IPS-NIHi7 (cell line): ENCODE results near the gene GNG14.
"Not testable (repeated sequence)": the region's sequence is repeated elsewhere in the genome, so short reads cannot be mapped to it uniquely, and the experiment has no call there.

ENCODE experiments used
- DNase-seq: peaks from one replicate; pipeline ENCODE4 v3.0.0; 2012; ENCODE audit warnings: mixed read lengths; ENCODE audit errors: extremely low spot score

The GNG14 gene

DNA sequence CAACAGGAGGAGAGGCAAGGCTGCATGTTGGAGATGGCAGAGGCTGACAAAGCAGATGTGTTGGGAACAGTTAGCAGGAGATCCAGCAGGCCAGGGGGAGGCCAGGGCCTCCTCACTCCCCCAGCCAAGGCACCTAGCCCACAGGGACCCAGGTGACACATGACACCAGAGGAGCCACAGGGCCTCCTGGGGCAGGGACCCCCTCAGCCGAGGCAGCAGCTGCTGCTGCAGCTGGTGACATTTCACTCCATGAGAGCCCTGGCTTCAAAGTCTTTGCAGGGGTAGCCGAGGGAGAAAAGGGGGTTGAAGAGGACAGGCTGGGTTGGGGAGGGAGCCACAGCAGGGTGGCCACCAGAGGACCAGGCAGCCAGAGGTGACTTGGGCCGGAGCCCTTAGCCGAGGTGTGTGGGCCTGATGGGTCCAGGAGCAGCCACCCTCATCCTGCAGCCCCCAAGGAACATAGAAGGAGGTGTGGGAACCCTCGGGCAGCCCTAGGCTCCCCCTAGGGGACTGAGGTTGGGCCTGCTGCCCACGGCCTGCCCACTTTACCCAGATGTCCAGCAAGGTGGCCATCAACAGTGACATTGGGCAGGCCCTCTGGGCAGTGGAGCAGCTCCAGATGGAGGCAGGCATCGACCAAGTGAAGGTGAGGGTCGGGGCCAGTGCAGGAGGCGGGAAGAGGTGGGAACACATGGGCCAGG, at the start of gene GNG14:
Gene GNG14, plus strand, starts transcription at position 503 of the 701 bp plus-strand sequence. Its CDS starts 51 bp downstream, at position 554.
- DNase-seq: no peak

DNA sequence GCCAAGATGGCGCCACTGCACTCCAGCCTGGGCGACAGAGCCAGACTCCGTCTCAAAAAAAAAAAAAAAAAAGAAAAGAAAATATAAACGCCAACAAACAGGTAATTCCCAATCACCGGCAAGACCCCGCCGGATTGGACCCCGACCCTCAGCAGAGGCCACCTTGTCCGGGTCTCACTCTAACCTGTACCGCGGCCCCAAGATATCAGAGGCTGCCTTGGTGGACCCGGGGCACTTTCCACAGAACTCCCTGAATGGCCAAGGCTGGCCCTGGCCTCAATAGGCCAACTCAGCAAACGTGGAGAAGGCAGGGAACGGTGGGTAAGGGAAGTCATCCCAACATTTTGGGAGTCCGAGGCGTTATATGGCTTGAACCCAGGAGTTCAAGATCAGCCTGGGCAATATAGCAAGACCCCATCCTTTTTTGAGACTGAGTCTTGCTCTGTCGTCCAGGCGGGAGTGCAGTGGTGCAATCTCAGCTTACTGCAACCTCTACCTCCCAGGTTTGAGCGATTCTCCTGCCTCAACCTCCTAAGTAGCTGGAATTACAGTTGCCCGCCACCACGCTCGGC, 49.1 kb upstream of the GNG14 start:
- no peak for DNase-seq

DNA sequence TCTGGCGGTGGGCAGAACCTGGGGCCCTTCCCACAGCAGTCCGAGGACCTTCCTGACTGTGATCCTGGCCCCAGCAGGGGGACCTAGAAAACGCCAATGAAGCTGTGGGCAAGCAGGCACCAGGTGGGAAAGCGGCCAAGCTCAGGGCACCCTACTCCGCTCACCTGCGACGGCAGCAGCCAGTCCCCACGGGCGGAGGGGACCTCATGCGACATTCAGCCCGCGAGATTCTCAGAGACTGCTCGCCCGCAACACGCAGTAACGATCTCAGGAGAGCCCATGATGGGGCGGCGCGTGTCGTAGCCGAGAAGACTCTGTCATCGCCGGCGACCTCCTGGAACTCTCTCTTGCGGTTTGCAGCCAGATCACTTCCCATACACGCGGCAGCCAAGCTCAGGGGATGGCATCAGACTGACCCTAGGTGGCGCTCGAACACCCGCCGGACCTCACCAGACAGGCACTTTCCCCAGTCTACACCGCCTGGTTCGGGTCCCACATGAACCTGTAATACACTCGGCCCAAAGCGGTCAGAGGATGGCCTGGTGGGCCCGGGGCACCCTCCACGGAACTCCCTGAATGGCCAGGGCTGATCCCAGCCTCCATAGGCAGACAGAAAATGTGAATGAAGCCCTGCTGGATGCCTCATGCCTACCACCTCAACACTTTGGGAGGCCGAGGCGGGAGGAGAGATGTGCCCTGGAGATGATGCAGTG, 47.7 kb upstream of the GNG14 start:
- DNase-seq: peak; percentile 93

DNA sequence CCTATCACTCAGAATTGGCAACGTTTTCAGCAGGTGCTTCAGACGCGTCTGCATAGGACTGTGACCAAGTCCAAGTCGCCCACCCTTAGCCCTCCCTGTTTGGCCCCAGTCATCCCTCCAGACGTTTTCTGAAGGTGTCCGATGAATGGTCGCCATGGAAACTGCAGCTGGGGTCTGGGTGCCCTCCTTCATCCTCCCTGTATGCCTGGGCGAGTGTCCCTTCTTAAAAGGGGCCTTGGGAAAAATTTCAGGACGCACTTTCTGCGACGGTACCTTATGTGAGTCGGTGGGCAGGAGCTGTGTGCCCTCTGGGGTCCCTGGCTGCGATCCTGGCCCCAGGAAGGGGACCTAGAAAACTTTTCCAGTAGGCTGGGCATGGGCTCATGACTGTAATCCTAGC, 46.3 kb upstream of the GNG14 start:
- DNase-seq: no peak

DNA sequence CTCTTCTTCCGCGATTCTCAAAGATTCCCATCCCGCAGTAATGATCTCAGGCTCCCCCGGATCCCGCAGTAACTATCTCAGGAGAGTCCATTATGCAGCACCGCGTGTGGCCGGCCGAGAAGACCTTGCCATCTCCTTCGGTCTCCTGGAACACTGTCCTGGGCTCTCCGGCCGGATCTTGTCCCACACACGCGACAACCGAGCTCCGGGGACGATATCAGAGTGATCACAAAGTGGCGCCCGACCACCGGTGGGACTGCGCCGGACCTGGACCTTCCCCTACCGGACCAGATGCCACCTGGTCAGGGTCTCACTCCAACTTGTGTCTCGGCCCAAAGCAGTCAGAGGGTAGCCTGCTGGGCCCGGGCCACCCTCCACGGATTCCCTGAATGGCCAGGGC, 45.3 kb upstream of the GNG14 start:
- DNase-seq: no peak

DNA sequence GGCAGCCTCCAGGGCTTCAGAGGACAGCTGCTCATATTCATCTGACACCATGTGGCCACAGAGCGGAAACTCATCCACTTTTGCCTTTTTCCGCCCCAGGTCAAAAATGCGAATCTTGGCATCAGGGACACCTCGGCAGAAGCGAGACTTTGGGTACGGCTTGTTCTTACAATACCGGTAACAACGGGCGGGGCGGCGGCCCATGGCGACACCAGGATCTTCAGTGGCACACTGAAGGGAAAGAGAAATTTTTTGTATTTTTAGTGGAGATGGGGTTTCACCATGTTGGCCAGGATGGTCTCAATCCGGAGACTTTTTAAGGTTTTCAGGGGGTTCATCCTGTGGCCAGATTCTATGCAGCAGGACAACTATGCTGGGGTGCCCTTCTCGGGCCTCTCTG, 44.1 kb upstream of the GNG14 start:
- DNase-seq: not testable (repeated sequence)

DNA sequence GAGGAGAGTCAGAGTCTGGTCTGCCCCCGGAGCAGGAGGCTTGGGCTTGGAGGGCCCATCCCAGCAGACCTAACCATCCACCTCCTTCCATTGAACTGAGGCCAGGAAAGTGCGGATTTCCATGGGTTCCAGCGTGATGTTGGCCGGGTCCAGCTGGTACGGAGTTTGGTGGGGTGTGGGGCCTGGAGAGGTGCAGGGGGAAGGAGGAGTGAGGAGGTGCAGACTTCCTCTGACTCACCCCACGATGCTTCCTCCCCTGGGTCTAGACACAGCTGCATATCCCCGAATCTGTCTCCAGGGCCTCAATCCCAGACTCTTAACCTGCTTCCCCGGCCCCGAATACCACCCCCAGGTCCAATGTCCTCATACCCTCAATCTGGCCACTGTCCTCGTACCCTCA, 41.2 kb upstream of the GNG14 start:
- DNase-seq: no peak

DNA sequence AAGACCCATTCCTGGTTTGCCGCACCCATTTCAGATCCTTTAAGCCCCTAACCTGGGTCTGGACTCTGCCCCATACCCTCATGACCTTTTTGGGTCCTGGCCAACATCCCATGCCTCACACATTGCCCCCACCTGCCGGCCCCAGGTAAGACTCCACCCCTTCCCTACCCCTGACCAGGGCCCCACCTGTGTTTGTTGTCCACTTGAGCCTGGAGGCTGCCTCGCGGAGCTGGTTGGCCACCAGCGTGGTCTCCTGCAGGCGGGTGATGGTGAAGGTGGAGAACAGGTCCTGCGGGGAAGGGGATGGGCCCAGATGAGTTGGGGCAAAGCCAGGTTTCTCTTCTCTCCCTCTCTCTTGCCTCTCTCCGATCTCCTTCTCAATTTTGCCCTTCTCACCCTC, 40.8 kb upstream of the GNG14 start:
- no peak for DNase-seq

DNA sequence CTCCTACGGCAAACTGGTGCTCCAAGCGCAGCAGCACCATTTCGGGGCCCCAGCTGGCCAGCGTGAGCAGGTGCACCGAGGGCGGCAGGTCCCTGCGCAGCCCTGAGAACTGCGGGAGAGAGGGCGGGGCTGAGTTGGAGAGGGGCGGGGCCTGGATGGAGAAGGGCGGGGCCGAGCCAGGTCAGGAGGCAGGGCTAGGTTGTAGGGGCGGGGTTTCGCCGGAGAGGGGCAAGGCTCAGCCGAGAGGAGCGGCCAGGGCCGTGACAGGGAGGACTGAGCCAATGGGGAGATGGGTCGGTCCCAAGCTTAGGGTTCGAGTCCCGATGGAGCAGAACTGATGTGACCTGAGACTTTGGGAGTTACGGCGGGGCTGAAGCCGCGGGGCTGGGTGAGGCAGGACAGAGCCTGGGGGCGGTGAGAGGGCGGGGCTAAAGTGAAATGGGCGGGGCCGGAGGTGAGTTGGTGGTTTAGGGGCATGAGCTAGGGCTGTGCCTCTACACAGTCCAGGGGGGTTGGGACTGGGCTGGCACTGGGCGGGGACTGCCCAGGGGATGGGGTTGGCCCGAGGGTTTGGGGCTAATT, 40.2 kb upstream of the GNG14 start:
- peak; percentile 94 for DNase-seq

DNA sequence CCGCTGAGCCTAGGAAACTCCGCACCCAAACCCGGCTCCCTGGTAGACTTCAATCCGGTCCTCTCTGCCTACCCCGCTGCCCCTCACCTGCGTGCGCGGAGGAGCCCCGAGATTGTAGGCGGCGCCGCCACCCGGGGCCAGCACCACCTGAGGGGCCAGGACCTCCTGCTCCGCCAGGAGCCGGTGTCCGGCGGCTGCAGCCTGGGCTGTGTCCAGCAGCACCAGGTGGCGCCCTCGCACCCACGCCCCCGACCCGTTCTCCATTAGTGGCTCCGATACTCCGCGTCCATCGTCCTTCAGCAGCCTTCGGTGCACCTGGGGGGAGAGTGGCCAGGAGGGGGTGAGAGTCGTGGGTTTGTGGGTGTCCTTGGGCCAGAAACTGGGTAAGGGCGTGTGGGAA, 39.7 kb upstream of the GNG14 start:
- peak; percentile 76 for DNase-seq

DNA sequence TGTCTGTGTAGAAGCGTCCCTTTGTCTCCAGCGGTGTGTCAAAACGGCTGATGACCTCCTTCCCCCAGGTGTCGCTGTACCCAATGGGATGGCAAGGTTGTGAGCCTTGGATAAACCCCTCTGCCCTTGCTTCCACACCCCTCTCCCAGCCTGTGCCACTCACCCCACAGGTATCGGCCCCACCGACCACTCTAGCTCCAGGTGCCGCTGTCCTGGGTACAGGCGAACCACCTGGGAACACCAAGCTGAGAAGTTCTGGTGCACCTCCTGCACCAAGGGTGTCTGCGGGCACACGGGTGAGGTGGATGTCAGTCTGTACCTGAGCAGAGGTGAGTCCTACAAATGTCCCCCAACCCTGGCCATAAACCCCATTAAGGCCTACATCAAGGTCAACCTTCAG, 37.9 kb upstream of the GNG14 start:
- no peak for DNase-seq

DNA sequence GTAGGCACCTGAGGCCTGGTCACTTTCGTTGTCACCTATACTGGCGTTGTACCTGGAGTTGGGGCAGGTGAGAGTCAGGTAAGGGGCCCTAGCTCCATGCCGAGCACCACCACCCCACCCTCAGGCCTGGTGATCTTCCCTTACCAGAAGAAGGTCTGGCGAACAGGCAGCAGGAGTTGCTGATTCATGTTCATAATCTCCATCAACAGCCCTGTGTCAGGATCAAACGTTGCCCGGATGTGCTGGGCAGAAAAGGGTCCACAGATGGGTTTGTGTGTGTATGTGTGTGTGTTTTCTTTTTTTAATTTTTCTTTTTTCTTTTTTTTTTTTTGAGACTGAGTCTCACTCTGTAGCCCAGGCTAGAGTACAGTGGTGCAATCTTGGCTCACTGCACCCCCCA, 35.6 kb upstream of the GNG14 start:
- no peak for DNase-seq

DNA sequence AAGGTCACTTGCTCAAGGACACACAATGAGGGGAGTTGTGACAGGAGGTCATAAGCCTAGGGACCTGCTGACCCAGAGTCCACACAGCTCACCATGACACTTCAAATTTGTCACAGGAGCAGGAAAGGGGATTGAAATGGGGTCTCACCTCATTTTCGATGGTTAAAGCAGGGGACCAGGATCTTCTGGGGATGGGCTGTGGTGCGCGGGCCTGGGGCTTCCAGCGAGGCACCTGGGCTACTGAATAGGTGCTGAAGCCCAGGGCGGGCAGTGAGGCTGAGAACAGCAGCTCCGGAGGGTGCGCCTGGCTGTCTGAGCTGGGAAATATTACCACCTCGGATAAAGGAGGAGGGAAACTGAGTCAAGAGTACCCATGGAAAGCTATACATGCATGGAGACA, 32.3 kb upstream of the GNG14 start:
- DNase-seq: no peak

DNA sequence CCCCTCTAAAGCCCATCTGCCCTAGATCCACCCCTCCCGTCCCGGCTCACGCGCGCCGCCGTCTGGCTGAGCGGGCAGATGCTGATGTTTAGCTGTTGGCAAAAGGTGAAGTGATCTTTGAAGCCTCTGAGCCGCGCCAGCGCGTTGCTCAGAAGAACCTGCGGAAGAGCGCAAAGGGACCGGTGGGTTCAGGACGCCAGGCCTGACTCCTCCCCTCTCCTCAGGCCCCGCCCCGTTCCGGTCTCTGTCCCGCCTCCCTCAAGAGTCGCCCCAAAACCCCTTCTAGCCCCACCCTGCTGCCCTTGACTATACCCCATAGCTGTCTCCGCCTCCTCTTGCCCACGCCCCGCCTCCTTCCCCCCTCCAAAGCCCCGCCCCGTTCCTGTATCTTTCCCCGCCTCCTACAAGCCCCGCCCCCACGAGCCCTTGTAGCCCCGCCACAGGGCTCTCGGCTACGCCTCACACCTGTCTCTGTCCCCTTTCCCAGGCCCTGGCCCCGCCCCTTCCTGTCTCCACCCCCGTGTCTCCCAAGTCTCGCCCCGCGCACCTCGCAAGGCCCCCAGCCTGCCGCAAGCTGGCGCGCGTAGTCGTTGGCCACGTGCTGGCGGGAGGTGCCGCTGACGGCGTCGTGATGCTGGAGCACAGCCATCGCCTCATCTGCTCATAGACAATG, 30.8 kb upstream of the GNG14 start:
- peak; percentile 92 for DNase-seq

DNA sequence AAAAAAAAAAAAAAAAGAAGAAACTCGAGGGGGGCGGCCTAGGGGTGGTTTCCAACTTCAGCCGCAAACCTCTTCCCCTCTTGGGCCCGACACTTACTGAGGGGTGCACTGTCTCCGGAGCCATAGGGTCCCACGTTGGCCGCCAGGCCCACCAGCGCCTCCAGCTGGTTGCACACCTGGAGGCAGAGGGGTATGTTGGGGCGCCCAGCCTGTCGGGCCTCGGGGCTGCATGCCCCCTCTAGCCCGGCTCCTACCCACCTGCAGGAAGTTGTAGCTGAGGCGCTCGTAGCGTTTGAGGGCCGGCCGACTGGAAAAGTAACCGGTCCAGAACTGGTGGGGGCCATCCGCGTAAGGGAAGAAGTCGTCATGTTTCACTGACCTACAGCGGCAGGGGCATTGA, 29.8 kb upstream of the GNG14 start:
- DNase-seq: no peak

DNA sequence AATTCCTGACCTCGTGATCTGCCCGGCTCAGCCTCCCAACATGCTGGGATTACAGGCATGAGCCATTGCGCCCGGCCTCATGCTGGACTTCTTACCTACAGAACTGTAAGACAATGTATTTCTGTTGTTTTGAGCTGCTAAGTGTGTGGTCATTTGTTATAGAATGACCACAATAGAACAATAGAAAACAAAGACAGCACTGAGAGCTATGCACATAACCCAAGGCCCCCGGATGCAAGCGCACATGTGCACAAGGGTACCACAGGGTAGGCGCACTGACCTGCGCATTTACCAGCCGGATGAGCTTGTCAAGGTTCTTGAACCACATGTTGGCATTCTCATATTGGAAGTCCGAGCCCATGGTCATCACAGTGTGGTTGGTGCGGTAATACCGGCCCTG, 26.8 kb upstream of the GNG14 start:
- DNase-seq: no peak

DNA sequence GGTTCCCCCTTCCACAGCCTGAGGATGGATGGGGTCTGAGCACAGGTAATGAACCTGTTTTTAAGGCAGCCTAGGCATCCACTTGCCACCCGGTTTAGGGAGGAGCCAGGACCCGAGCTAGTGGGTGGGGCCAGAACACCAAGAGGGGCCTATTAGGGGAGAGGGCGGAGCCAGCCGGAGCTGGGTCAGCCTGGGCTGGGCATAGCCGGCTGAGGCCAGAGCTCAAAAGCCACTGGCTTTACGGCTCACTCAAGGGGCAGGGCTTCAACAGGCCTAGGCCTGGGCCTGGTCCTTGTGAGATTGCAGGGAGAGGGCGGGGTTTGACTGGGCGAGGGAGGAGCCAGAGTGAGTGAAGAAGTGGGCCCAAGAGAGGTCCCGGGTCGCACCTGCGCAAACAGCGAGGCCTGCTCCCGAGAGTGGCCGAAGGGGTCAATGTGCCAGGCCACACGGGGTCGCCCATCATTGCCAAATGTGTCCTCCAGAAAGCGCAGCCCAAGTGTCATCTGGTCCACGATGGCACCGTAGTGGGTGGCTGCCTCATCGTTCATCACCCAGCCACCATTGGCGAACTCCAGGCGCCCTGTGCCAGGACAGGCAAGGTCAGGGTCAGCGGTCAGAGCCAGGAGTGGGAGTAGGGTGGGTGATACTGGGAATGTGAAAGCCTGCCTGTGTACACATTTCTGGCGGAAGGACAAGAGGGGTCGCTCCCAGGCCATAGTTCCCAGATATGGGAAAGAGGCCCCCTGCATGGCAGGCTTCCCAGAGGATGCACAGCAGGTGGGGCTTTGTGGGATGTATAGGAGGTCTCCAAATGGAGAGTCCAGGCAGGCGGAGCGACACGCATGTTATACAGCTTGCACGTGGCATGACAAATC, 23.2 kb upstream of the GNG14 start:
- peak; percentile 93 for DNase-seq

DNA sequence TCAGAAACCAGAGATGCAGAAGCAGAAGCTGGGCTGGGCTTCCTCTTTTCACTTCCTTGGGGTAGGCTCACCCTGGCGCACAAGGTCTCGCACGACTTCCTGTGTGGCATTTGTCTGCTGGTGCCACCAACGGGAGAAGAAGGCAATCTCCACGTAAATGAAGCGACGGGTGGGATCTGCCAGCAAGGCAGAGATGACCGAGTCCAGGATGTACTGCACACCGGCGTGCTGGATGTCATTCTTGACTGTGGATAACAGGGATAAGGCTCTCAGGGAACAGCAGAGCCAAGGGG, 22.6 kb upstream of the GNG14 start:
- DNase-seq: no peak

DNA sequence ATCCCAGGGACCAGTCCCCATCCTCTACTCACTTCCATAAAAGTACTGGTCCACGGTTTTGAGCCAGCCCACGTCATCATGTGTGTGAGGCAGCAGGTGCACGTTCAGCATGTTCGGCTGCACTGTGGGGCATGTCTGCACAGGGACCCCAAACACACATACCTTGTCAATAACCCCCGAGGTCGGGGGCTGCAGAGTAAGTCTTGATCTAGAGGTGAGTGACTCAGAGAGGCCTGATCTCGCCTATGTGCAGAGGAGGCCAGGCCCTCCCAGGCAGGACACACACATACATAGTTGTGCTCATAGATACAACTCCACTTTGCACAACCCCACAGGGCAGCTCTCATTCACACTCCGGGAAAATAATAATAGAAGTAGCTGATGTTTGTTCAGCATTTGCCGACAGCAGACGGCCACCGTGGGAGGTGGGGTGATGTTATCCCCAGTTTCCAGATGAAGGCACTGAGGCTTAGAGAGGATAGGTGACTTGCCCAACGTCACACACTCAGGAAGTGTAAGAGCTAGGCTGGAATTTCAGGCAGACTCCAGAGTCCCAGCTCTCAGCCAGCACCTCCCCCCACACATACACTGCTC, 22.0 kb upstream of the GNG14 start:
- no peak for DNase-seq

DNA sequence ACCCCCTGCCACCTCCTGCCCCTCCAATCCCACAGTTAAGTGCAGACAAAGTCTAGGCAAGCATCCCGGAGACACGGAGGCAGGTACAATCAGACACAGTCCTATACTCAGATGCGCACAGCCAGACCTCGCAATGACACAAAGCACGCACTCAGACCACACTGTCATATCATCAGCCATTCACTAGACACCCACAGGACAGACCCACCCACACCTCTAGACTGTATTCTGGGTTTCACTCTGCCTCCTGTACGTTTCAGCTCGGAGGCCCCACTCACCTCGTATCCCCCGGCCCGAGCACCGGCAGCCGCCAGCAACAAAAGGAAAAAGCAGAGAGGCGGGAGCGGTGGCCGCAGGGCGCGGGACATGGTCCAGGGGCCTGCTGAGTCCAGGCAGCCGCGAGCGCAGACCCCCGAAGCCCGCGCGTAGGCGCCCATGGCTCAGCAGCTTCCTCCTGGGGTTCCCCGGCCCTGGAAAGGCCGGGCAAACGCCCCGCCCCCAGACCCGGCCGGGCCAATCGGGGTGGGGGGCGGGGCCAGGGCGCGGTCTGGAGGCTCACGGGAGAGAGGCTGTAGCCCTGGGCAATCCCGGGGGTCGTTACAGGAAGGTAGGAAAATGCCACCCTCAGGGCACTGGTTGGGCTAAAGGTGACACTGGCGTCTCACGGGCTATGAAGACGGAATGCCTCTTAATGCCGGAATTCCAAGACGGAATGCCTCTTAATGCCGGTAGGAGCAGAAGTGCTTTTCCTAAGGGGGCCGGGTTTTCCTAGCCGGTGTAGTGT, 21.3 kb upstream of the GNG14 start, which contains the start of the genes MAN2B1 and WDR83:
Gene MAN2B1, minus strand, starts transcription at position 478 of the 784 bp plus-strand sequence. Its CDS starts 41 bp downstream, at position 437.
Gene WDR83, plus strand, starts transcription at position 543 of the 784 bp plus-strand sequence. CDS start 2,984 bp downstream, outside the sequence.
- peak; percentile 95 for DNase-seq
